Suprapubic skin (tissue), 4 donors: ENCODE data around the gene NT5DC4.

Experiments used
- EP300 ChIP-seq: sonication (generic); formaldehyde crosslinking; IDR thresholded peaks from one replicate; pipeline ENCODE4 v1.6.1; 2017; ENCODE audit warnings: antibody characterized with exemption
- POLR2A ChIP-seq, 2 donors: fragments of 450-650 bp; IDR thresholded peaks; one replicate each; pipeline ENCODE4 v1.6.1; 2017; ENCODE audit warnings: antibody characterized with exemption in 2 of 2, mild to moderate bottlenecking in 2 of 2, moderate library complexity in 2 of 2
- POLR2AphosphoS5 ChIP-seq, 3 donors: sonication (generic); formaldehyde crosslinking; IDR thresholded peaks; one replicate each; pipeline ENCODE4 v1.6.1; 2017; ENCODE audit warnings: antibody characterized with exemption in 3 of 3
- TF ChIP-seq, protein P1 (sequence below), 2 donors: fragments of 200-600 bp in 1 of 2; fragments of 450-650 bp in 1 of 2; sonication (generic) in 1 of 2; IDR thresholded peaks; one replicate each; pipeline ENCODE4 v1.5.1; 2016 to 2019; ENCODE audit warnings: antibody characterized with exemption in 2 of 2, mild to moderate bottlenecking in 1 of 2, moderate library complexity in 1 of 2

DNA sequence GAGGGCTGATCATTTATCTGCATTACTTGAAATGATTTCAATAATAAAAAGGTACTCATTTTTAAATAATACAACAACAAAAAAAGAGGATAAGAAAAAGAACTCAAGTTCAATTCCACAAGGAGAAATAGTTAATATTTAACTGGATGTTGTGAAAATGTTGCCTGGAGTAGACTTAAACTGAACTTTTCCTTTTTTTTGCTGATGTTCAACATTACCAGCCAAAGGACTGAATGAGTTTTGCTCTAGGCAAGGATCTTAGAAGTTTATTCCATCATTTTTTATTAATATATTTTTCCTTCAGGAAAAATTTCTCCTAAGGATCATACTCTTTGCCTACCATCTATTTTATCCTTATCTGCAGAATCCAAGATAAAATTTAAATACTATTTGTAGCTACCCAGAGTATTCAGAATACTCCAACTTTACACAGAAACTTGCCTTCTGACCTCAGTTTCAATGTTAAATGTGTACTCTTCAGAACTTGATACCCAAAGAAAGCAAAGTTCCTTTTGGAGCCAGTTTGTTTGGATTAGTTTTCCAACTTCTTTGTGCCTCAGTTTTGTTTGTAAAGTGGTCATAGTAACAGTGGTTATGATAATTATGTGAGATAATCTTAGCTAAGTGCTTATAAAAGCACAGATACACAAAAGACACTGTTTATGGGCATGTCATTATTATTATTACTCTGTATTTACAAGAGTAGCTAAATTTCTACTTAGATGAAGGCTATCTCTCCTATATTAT, 30.8 kb downstream of the NT5DC4 start:
- TF ChIP-seq, protein P1, sequence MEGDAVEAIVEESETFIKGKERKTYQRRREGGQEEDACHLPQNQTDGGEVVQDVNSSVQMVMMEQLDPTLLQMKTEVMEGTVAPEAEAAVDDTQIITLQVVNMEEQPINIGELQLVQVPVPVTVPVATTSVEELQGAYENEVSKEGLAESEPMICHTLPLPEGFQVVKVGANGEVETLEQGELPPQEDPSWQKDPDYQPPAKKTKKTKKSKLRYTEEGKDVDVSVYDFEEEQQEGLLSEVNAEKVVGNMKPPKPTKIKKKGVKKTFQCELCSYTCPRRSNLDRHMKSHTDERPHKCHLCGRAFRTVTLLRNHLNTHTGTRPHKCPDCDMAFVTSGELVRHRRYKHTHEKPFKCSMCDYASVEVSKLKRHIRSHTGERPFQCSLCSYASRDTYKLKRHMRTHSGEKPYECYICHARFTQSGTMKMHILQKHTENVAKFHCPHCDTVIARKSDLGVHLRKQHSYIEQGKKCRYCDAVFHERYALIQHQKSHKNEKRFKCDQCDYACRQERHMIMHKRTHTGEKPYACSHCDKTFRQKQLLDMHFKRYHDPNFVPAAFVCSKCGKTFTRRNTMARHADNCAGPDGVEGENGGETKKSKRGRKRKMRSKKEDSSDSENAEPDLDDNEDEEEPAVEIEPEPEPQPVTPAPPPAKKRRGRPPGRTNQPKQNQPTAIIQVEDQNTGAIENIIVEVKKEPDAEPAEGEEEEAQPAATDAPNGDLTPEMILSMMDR (IDR thresholded peaks at IDR 0.05), result no peak
- TF ChIP-seq POLR2A (IDR thresholded peaks at IDR 0.05) (no peak), POLR2AphosphoS5 (IDR thresholded peaks at IDR 0.05) (no peak), EP300 (no peak)
